Measurements from ENCODE around the gene FIG4.

DNA sequence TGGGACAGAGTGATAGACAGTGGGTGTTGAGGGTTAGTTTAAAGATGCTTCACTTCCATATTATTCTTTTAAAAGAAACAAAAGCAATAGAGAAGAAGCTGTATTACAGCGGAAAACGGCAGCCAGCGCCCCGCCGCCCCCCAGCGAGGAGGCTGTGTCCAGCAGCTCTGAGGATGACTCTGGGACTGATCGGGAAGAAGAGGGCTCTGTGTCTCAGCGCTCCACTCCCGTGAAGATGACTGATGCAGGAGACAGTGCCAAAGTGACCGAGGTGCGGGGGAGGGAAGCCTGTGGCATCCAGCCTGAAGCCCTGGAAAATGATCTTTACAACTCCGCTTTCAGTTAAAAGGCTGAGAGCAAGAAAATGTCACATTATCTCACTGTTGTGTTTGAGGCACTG is 100.2 kb downstream of the FIG4 start:
- TF ChIP-seq POLR2A (IDR thresholded peaks at IDR 0.05) = no peak
- TF ChIP-seq, protein P1, sequence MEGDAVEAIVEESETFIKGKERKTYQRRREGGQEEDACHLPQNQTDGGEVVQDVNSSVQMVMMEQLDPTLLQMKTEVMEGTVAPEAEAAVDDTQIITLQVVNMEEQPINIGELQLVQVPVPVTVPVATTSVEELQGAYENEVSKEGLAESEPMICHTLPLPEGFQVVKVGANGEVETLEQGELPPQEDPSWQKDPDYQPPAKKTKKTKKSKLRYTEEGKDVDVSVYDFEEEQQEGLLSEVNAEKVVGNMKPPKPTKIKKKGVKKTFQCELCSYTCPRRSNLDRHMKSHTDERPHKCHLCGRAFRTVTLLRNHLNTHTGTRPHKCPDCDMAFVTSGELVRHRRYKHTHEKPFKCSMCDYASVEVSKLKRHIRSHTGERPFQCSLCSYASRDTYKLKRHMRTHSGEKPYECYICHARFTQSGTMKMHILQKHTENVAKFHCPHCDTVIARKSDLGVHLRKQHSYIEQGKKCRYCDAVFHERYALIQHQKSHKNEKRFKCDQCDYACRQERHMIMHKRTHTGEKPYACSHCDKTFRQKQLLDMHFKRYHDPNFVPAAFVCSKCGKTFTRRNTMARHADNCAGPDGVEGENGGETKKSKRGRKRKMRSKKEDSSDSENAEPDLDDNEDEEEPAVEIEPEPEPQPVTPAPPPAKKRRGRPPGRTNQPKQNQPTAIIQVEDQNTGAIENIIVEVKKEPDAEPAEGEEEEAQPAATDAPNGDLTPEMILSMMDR (IDR thresholded peaks at IDR 0.05) = no peak
